ENCODE measurements around the gene PELI1.
"Not testable (repeated sequence)": the region's sequence is repeated elsewhere in the genome, so short reads cannot be mapped to it uniquely, and the experiment has no call there.

PELI1 gene

DNA sequence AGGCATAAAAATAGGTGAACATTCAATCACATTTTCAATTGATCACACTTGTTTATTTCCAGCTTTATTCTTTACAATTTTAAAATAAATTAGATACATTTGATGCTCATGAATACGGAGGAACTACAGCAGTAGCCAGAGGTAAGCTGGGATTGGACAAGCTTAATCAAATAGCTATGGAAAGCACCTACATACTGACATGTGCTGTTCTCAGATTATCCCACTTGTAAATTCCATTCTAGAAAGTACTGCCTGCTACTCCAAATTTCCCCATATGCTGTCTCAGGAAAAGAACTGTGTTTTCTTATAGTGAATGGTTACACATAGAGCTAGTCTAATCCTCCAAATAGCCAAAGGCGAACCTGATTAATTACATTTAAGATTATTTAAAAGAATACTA is 24.2 kb downstream of the PELI1 start:
- DNase-seq, result no peak

DNA sequence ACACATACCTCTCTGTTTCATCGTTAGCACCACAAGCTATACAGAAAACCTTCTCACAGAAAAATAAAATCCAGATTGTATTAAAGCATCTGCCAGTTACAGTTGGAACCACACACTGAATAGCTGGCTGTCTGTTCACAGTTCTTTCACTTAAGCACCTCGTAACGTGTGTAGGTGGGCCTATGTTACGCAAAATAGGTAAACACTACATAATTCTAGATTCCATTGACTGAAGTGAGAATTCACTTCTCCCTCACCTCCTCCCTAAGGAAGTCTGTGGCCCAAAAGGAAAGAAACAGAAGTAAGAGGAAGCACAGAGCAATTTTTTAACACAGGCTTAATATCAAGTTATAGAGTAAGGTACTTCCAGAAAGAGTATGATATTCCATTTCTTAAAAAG is 24.9 kb downstream of the PELI1 start:
- no peak for DNase-seq

DNA sequence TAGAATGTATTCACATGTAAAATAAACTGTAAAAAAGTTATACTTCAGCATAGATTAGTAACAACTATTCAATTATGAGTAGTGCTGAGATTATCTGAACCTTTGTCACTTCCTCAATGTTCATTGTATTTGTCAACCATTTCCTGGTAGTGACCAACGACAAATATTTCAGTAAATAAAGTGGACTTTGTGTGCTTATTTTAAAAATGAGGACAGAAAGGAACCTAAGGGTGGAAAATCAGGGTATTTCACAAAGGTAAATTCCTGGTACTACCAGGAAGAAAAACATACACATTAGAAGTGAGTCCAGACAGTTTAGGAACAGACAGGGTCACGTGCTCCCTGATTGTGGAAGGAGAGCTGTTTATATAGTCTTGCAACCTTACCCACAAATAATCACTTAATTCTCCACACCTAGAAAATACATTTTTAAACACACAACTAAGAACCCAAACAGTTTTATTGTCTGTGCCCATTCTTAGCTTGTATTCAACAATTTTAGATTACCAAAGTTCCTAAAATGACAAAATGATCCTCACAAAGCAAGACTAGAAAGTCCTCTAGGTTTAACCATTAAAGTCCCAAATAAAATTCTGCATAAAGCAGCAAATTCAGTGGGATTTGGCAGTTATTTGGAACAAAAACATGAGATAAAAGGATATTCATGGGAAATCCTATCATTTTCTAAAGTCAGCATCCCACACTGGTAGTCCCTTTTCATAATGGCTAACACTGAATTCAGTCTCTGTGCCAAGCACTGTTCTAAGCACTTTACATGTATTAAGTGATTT is 28.2 kb downstream of the PELI1 start:
- DNase-seq, result no peak

DNA sequence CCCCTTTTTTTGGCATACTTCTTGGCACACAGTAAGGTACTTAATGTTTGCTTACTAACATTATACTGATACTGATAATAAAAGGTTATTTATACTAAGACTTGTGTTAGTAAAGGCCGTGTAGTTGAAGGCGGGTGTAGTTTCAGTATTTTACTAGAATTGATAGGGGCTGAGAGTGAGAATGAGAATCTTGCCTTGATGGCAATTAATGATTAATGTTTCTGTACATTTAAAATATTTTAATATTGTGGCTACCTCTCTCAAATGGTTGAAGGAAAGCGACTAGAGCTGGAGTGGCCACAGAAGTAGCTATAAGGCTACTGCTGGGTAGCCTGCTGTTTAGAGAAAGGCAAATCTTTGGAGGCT is 29.3 kb downstream of the PELI1 start:
- DNase-seq, result no peak

DNA sequence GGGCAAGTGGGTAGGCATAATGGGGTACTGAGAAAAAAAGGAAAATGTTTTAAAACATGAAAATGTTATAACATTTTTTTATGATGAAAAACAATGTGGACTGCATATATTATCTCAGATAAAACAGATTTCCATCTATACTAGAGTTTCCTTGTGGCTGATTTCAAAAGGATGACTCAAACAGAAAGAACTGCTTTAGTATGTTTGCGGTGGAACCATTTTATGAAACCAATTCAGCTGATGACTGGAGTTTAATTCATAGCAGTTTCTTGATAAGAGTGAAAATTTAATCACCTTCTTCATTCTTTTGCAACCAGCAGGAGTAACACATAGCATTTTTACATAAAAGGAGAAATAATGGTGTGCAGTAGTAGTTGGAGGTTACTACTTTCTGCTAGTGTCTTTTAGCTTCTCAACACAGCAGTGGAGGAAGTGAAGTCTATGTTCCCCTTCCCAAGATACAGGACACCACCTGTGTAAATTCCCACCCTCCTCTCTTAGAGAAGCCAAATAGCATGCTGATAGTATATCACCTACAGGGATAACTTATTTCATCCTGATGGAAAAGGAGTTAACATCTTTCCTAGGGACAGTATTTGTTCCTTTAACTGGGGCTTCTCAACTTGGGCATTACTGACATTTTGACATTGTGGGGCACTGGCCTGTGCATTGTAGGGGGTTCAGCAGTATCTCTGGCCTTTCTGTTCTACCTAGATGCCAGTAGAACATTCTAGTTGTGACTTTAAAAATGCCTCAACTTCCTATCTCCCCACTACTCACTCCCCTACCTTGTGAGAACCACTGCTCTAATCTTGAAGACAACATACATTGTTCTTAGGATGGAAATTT is 29.9 kb downstream of the PELI1 start:
- no peak for DNase-seq

DNA sequence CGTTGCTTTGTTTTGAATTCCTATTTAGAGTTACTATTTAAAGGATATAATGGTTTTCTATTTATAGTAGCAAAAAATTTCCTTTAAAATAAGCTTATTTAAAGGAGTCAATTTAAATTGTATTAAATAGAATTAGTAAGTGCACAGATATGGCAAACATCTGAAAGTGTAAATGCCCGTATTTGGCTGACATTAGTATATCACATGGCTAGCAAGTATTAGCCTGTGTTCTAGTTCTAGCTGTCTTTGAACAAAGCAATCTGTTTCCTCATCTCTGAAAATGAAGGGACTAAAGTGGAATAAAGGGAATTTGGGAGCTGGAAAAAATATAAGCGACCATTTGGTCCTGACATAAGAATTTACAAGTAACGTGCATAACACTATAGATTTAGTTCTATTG is 32.2 kb downstream of the PELI1 start:
- DNase-seq, result no peak

DNA sequence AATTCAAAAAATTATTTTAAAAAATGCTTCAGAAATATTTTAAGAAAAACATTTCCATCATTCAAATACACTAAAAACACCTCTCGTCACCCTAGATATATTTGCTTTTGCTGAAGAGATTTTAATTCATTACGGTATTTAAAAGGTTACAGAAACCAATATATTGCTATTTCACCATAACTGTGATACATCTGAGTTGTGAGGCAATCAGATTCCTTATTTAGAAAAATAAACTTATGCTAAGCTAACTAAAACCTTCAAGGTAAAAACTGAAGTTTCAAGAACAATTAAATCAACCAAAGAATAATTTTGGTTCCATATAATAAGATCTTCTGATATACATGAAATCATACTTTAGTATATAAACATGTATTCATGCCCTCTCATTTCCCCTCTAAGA is 32.8 kb downstream of the PELI1 start:
- no peak for DNase-seq

DNA sequence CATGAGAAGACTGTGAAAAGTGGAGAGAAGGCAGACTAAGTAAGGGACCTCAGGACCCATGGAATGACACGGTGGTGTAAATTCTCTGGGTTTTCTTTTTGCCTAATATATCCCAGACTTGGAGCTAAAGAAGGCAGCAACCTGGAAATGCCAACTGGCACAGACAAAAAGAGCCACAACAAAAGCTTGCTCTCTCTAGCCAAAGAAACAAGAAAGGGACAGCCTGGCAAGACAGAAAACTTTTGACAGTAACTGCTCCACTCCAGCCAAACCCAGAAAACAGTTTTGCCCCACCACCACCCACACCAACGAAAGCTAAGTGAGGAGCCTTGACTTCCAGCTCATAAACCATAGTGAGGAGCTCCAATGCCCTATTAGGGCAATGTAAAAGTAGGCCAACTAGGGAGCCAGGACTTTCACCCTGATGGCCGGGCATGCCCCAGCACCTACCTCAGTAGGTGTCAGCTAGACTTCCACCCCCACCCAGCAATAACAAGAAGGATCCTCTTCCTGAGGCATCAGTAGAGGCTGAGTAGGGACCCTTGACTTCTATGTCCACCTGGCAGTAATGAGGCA is 35.5 kb downstream of the PELI1 start:
- DNase-seq, result no peak

DNA sequence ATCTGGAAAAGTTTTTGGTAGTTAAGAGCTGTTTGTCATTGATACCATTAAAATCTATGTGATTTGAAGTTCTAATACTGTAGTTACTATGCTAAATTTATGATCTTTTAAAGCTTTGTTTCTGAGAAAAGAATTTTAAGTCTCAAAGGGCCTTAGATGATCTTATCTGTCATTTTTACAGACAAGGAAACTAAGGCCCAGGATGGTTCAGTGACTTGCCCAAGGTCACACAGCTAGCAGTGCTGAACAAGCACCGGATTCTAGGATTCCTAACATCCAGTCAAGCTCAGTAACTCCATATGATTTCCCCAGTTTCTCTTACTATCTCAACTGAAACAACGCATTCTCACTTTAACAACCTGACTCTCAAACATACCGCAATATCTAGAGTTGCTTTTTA is 37.7 kb downstream of the PELI1 start:
- DNase-seq, result no peak

DNA sequence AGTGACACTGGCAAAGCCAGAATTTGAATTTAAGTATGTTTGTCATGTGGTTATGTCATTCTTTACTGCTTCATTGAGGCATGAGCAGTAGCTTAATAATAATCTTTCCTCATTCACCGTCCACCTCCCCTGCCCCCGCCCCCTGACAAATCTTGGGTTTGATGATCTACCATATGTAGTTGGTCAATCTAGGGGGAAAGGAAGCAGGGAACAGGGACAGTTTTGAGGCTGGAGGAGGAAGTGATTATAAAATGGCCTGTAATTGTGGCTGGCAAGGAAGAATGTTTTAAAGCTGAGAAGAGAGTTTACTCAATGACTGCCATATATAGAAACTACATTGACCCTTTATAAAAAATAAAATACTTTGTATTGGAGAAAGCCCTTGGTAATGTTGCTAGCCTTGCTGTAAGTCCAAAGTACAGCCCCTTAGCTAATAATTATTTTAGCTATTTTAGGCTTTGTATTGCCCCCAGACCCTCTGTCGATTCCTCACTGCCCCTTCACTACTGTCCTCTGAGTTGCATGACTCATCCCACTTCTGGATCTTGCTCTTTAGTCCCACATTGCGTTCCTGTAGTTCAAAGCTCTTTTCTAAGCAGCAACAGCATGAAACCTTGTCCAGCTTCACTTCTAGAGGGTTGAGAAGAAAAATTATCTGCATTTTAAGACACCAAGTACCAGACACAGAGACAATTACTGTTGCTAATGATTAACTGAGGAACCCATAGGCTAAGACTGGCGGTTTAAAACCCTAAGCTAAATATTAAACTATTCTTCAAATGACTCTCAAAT is 38.4 kb downstream of the PELI1 start:
- no peak for DNase-seq

DNA sequence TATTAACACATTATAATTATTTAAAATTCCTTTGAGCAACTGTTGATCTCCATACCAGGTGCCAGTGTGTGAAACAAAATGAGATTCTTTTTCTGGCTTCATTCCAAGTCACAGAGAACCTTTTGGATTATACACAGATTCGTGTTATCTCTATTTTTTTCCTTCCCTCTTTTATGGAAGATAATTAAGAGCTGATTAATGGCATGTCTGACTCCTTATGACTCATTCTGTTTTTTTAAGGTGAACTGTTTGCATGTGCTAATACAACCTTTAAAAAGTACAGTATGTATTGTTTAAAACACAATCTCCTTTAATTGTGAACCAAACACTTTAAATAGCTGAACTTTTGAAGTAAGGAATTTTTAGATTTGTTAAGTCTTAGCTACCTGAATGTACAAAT is 39.3 kb downstream of the PELI1 start:
- no peak for DNase-seq

DNA sequence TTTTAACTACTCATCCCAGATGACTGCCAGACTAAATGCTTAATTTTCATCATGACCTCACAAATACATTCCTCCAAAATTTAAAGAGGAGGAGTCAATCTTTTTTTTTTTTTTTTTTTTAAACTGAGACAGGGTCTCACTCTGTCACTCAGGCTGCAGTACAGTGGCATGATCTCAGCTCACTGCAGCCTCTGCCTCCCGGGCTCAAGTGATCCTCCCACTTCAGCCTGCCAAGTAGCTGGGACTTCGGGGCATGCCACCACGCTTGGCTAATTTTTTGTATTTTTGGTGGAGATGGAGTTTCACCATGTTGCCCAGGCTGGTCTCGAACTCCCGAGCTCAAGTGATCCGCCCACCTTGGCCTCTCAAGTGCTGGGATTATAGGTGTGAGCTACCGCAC is 41.5 kb downstream of the PELI1 start:
- not testable (repeated sequence) for DNase-seq

DNA sequence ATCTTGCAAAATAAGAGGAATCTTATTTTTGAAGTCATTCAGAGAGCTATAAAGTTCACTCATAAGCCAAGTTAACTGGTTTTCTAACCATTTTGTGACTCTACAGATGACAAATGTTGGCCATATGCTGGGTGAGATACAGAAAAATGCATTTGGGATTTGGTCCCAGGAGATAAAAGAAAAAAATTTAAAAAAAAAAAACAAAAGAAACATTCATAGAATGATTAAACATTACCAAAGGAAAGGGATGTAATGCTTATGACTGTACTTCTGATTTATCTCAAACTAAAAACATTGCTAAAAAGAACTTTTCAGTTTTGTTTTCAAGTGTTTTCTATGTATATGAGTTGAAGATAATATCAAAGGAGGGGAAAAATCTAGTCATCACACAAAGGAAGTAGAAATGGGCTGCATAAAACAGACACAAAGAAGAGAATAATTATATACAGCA is 43.1 kb downstream of the PELI1 start:
- no peak for DNase-seq

DNA sequence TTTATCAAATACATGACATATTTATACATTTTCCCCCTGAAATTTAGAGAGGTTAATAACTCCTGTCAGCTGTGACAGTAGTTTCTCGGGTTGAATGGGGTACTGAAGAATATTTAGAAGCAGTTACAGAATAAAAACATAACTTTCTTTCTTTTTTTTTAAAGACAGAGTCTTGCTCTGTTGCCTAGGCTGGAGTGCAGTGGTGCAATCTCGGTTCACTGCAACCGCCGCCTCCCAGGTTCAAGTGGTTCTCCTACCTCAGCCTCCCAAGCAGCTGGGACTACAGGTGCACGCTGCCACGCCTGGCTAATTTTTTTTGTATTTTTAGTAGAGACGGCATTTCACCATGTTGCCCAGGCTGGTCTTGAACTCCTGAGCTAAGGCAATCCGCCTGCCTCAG is 43.6 kb downstream of the PELI1 start:
- not testable (repeated sequence) for DNase-seq

DNA sequence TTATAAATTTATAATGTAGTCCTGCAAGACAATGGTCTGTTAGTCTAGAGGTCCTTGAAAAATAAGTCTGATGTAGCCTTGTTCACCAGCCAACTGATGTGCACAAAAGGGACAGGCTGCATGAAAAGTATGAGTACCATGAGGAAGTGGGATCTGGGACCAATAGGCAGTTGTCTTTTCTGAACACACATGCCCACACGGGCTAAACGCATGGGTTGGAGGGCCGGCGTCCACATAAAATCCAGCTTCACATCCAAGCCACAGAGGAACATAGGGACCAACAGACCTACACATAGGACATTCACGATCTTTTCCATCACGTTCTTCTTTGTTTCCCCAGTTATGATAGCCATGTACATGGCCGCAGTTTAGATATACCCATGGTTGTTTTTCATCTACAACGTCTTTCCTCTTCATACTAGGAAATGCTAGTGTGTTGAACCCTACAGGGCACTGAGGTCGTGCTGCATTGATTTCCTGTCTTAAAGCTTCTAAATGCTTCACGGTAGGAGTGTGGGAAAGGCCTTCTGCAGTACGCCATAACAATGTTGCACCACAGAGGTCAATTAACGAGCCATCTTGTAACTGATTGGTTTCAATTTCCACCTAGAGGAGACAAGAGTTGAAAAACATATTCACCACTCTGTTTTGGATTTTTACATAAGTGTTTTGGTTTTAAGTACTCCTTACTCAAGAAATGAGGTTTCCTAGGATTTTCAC is 49.4 kb downstream of the PELI1 start:
- DNase-seq, result no peak

DNA sequence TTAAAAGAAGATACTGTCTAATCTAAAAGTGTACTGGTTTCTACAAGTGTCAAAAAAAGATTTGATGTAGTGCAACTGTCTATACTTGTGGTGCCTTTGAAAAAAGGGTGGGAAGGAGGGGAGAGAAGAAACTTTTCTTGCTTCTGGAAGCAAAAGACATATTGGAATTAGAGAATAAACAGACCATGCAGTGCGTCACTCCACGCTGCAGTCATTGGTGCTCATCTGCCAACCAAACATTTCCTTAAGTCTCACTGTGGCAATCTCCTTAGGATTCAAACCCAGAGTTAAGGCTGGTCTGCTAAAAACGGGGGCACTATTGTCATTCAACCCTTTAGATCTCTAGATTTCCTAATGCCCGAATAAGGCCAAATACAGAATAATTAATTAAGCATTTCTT is 50.9 kb downstream of the PELI1 start:
- DNase-seq, result no peak

DNA sequence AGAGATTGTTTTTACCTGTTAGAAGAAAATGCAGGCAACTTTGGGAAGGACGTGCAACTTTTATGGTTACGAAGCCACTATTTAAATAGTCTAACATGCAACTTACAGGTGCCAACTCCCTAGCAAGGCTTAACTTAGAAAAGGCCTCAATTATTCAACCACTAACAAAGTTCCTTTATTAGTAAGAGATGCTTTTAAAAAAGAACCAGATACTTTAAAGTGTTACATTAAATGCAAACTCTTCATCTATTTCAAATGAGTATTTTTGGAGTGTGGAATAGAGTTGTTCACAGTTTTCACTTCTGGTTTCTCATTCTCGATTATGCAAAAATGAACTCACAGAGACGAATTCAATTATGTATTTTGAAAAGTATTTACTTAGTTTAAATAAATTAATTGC is 51.7 kb downstream of the PELI1 start:
- no peak for DNase-seq

DNA sequence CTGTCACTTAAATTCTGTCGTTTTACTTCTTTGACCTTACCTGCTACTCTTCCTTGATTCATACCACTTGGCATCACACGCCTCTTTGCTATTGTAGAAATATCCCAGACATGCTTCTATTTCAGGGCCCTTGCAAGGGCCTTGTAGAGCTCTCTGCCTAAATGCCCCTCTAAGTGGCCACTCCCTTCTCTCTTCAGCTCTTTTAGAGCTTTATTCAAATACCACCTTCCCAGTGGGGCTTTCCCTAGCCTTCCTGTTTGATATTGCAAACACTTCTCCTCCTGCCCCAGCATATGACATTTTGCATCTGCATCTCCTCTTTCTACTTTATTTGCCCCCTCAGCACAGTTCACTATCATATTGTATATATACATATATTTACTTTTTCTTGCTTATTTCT is 54.0 kb downstream of the PELI1 start:
- no peak for DNase-seq

DNA sequence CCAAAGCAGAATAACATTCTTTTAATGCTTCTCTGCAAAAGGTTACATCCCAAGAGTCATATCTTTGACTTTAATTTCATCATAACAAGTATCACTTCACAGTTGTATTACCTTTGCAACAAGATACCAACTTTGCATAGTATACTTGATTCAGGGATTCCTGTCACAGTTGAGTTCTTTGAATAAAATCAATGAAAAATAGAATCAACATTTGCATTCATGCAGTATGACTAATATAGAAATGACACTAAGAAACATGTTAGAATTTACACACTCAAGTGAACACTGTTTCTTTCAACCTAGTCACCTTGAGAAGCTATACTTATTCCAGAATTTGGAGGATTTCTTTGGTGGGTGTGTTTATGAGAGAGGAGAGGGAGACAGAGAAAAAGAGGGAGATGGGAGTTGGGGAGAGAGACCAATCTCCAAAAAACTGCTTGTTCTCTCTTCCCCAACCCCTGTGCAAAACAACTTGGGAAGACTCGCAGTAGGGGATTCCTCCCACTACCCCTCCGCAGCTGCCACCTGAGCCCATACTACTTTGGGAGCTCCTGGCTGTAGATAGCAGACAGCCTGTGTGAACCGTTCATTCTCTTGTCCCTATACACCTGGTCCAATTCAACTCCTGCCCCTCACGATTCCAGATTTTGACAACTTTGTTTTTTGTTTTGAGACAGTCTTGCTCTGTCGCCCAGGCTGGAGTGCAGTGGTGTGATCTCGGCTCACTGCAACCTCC is 57.7 kb downstream of the PELI1 start:
- DNase-seq, result no peak

DNA sequence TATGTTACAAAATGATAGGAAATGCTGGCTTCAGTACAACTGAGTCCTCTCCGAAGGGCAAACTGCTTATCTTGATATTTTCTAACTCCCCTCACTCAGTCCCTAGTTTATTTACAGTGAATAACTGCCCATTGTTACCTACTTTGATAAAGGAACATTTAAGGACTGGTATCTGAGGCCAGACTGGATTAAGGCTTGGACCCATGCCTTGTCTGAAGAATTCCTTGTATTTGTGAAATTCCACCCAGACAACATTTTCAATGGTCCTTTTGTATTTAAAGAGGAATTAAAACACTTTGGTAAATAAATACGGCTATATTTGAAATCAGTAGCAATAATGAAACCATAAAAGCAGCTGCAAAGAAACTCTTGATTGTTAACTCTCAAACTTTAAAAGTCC is 58.3 kb downstream of the PELI1 start:
- no peak for DNase-seq

DNA sequence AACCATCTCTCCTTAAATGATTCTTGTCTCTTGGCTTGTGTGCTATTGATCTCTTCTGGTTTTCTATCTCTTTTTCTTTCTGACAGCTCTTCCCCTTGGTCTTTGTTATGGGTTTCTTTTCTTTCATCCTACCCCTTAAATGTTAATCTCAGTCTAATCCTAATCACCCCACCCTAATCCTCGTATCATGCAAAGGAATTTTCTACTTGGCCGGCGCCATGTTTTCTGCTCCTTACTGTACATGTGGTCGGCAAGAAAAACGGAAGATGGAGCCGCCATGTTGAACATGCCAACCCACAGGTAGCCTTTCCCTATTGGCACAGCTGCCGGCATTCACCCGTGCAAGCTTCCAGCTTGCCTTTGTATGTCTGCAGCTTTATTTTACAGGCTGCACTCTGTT is 63.2 kb downstream of the PELI1 start:
- no peak for DNase-seq

DNA sequence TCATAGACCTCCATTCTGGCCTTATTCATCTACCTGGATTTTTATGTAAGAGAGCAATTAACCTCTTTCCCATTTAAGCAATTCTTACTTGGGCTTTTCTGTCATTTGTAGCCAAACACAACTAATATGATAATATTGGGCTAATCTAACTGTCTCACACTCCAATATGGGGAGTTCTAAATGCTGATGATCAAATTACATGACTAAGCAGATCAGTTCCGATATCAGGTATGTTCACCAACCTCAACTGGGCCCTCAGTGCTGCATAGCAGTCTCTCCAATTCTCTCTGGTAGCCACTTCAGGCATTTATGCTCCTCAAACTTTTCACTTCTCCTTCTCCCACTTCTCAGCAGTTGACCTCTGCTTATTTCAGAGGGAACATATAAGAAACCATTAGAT is 64.0 kb downstream of the PELI1 start:
- DNase-seq, result no peak
